Common myeloid progenitor, CD34-positive (primary cell): ENCODE data around the gene DIDO1.
A peak's percentile ranks its signal among the peaks of the same experiment; 100 is the strongest.

ENCODE experiments used
- CTCF ChIA-PET: fragments of 350-600 bp; sonication (Branson Sonifier 250); formaldehyde crosslinking; loops from one replicate; lab custom pipeline; 2021; ENCODE audit warnings: antibody characterized with exemption; lab: Charles Lee
- POLR2A ChIA-PET: fragments of 350-600 bp; sonication (Branson Sonifier 250); formaldehyde crosslinking; loops from one replicate; lab custom pipeline; 2021; ENCODE audit warnings: antibody characterized with exemption; lab: Charles Lee
- DNase-seq, 3 donors: peaks; one replicate each; pipeline versions ENCODE4 v3.0.0 to v3.0.0-alpha.2; 2013
- H3K27ac ChIP-seq, 2 experiments: 1 replicate in 1 of 2; 2 replicates in 1 of 2; pipeline ENCODE4 v1.7.0; 2013; ENCODE audit warnings: inconsistent platforms in 2 of 2, low read length in 2 of 2, mild to moderate bottlenecking in 2 of 2, low read depth in 1 of 2, moderate library complexity in 1 of 2; ENCODE audit not compliant: severe bottlenecking in 2 of 2, insufficient read depth in 1 of 2, poor library complexity in 1 of 2
- H3K27me3 ChIP-seq, 5 experiments: replicated peaks in 2 of 5; 1 replicate in 3 of 5; 2 replicates in 2 of 5; pipeline versions ENCODE4 v1.6.1 to v1.7.0; 2013; ENCODE audit warnings: low read length in 4 of 5, mild to moderate bottlenecking in 2 of 5, moderate library complexity in 2 of 5, inconsistent platforms in 1 of 5; ENCODE audit not compliant: insufficient read depth in 5 of 5, control insufficient read depth in 4 of 5
- H3K36me3 ChIP-seq, 4 experiments: 1 replicate in 2 of 4; 2 replicates in 2 of 4; pipeline versions ENCODE4 v1.6.1 to v1.7.0; 2013; ENCODE audit warnings: low read length in 3 of 4, control low read depth in 1 of 4, mild to moderate bottlenecking in 1 of 4; ENCODE audit not compliant: control insufficient read depth in 4 of 4, insufficient read depth in 4 of 4
- H3K4me1 ChIP-seq, 4 experiments: 1 replicate in 3 of 4; 2 replicates in 1 of 4; pipeline versions ENCODE4 v1.6.1 to v1.7.1; 2013; ENCODE audit warnings: low read length in 3 of 4, mild to moderate bottlenecking in 3 of 4, control low read depth in 1 of 4, inconsistent platforms in 1 of 4, moderate library complexity in 1 of 4; ENCODE audit not compliant: control insufficient read depth in 4 of 4, insufficient read depth in 4 of 4; ENCODE audit errors: control extremely low read depth in 1 of 4
- H3K4me3 ChIP-seq, 7 experiments: 1 replicate in 4 of 7; 2 replicates in 3 of 7; pipeline versions ENCODE4 v1.5.1 to v1.7.0; 2013; ENCODE audit warnings: mild to moderate bottlenecking in 7 of 7, low read length in 6 of 7, moderate library complexity in 6 of 7, inconsistent platforms in 2 of 7, low read depth in 2 of 7, control low read depth in 1 of 7; ENCODE audit not compliant: insufficient read depth in 4 of 7, control insufficient read depth in 1 of 7; ENCODE audit errors: extremely low read depth in 1 of 7
- H3K9me3 ChIP-seq, 5 experiments: 1 replicate in 4 of 5; 2 replicates in 1 of 5; pipeline versions ENCODE4 v1.6.1 to v1.7.1; 2013; ENCODE audit warnings: low read length in 4 of 5, mild to moderate bottlenecking in 2 of 5, inconsistent platforms in 1 of 5, low read depth in 1 of 5, moderate library complexity in 1 of 5; ENCODE audit not compliant: control insufficient read depth in 4 of 5, insufficient read depth in 2 of 5; ENCODE audit errors: control extremely low read depth in 1 of 5
- WGBS: methylation state at CpG from one replicate; pipeline ENCODE4 v1.1.5; 2013; ENCODE audit not compliant: insufficient coverage; 5-methylcytosine and 5-hydroxymethylcytosine counted together

Gene DIDO1

GRCh38 chr20:62864207-62864606 is 62.1 kb downstream of the DIDO1 start:
- ChIA-PET POLR2A (no interaction called here), CTCF (interaction anchor here (0.9 to 1.6 kb wide), 2 partner anchors 9 to 12 kb away, joined by 4 to 5 read pairs; no protein-coding TSS in a partner anchor)

DNA sequence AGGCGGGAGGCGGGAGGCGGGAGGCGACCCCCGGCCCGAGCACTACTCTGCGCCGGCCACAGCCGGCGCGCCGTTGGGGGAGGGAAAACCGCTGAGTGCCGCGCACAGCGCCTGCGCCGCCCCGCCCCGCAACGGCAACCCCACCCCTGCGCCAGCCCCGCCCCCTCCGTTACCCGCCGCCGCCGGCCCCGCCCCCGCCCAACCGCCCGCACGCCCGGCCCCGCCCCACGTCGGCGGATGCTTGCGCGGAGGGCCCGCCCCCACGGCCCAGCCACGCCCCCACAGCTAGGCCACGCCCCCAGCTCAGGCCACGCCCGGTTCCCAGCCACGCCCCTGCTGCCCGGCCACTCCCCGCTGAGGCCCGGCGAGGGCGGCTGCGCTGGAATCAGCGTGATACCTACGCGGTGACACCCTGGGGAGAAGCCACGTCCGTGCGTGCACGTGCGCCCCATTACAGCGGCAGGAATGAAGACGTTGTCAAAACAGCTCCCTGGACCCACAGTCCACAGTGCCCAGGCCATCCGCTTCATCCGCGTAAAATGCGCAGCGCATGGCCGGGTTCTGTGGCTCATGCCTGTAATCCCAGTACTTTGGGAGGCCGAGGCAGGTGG is 64.5 kb downstream of the DIDO1 start, which contains the start of gene TCFL5:
Gene TCFL5, minus strand, starts transcription at position 97 of the 611 bp plus-strand sequence. CDS start 152 bp downstream, outside the sequence.
- ChIA-PET CTCF (interaction anchor here (0.8 to 1.0 kb wide), 2 partner anchors 15 to 39 kb away, joined by 3 read pairs; no protein-coding TSS in a partner anchor), POLR2A (no interaction called here)
- Histone ChIP-seq H3K36me3 (peaks cover 1 to 9% (median 4%) of the 10 kb centered on the region in 4 experiments), H3K4me1 (peaks cover 0 to 35% (median 11%) of the 10 kb centered on the region in 4 experiments), H3K27ac (no peak within 1 kb of the TSS), H3K9me3 (peaks cover 0 to 4% (median 0%) of the 10 kb centered on the region in 5 experiments), H3K27me3 (peaks cover 0 to 9% (median 7%) of the 10 kb centered on the region in 5 experiments), H3K4me3 (peak within 1 kb of the TSS; percentile 17 to 78 (median 48))
- 21% methylated on average over 28 of the region's 70 CpGs for WGBS
- peak; percentile 74 to 85 (median 81) for DNase-seq

More at GRCh38 chr20:62864207-62864606, 62.1 kb downstream of the DIDO1 start:
- DNase-seq, result no peak
- no peak overlapping the region for H3K4me3 ChIP-seq
- 95% methylated on average over 3 of the region's 7 CpGs for WGBS
- no peak overlapping the region for H3K27ac ChIP-seq
- H3K4me1 ChIP-seq, result peaks cover 0 to 17% (median 10%) of the 10 kb centered on the region in 4 experiments
- H3K36me3 ChIP-seq, result no peaks in the 10 kb centered on the region
- peaks cover 0 to 9% (median 7%) of the 10 kb centered on the region in 5 experiments for H3K27me3 ChIP-seq
- H3K9me3 ChIP-seq, result peaks cover 0 to 4% (median 0%) of the 10 kb centered on the region in 5 experiments

GRCh38 chr20:62860924-62861691 is 65.2 kb downstream of the DIDO1 start:
- ChIA-PET POLR2A (no interaction called here), CTCF (interaction anchor here (0.8 to 1.0 kb wide), 2 partner anchors 16 to 38 kb away, joined by 3 read pairs; no protein-coding TSS in a partner anchor)
- Histone ChIP-seq H3K4me3 (peak overlapping the region; percentile 17 to 78 (median 48)), H3K27ac (no peak overlapping the region), H3K36me3 (peaks cover 3 to 11% (median 7%) of the 10 kb centered on the region in 4 experiments), H3K4me1 (peaks cover 0 to 35% (median 11%) of the 10 kb centered on the region in 4 experiments), H3K9me3 (peaks cover 0 to 4% (median 0%) of the 10 kb centered on the region in 5 experiments), H3K27me3 (peaks cover 0 to 9% (median 7%) of the 10 kb centered on the region in 5 experiments)
- 0% methylated on average over 70 of the region's 129 CpGs for WGBS
- DNase-seq, result peak in 2 of 3 donors; percentile 53 to 64

DNA sequence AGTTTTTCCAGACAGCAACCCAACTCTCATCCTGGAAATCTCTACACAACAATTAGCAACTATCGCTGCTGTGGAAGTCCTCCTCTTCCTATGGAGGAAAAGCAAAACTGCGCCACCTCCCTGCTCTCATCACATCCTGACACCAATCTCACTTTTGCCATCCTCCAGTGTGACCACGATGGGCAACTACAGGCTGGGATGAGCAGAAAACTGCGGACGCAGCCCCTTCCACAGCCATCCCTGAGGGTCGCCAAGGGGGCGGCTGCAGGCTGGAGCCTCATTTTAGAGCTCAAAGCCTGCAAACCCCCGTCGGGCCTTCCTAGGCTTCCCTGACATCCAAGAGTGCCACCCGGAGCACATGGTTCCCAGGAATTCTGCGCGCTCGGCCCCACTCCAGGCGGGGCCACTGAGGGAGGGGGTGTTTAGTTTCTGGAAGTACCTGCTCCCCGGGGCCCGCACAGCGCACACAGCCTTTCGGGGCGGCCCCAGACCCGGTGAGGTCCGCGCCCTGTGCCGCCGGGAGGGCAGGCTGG is 65.8 kb downstream of the DIDO1 start:
- Histone ChIP-seq H3K36me3 (peaks cover 3 to 11% (median 7%) of the 10 kb centered on the region in 4 experiments), H3K27me3 (peaks cover 0 to 9% (median 7%) of the 10 kb centered on the region in 5 experiments), H3K9me3 (peaks cover 0 to 4% (median 0%) of the 10 kb centered on the region in 5 experiments), H3K4me3 (peak overlapping the region in 5 of 7 experiments; percentile 15 to 78 (median 59)), H3K4me1 (peaks cover 0 to 35% (median 11%) of the 10 kb centered on the region in 4 experiments), H3K27ac (no peak overlapping the region)
- ChIA-PET POLR2A (no interaction called here), CTCF (interaction anchor here (1.4 kb wide), 1 partner anchor 28 kb away, joined by 4 read pairs; no protein-coding TSS in a partner anchor)
- whole genome bisulfite sequencing, result 39% methylated on average over 21 of the region's 24 CpGs
- DNase-seq, result no peak

GRCh38 chr20:62859721-62860120 is 66.6 kb downstream of the DIDO1 start:
- CTCF ChIA-PET, result interaction anchor here (1.4 kb wide), 1 partner anchor 29 kb away, joined by 4 read pairs; no protein-coding TSS in a partner anchor
- Histone ChIP-seq H3K9me3 (peaks cover 0 to 4% (median 0%) of the 10 kb centered on the region in 5 experiments), H3K27me3 (peaks cover 0 to 9% (median 7%) of the 10 kb centered on the region in 5 experiments), H3K27ac (no peak overlapping the region), H3K36me3 (peaks cover 3 to 13% (median 9%) of the 10 kb centered on the region in 4 experiments), H3K4me1 (peaks cover 0 to 35% (median 11%) of the 10 kb centered on the region in 4 experiments), H3K4me3 (peak overlapping the region in 1 of 7 experiments; percentile 5)
- POLR2A ChIA-PET, result no interaction called here
- WGBS, result 85% methylated on average over 4 of the region's 12 CpGs
- no peak for DNase-seq

DNA sequence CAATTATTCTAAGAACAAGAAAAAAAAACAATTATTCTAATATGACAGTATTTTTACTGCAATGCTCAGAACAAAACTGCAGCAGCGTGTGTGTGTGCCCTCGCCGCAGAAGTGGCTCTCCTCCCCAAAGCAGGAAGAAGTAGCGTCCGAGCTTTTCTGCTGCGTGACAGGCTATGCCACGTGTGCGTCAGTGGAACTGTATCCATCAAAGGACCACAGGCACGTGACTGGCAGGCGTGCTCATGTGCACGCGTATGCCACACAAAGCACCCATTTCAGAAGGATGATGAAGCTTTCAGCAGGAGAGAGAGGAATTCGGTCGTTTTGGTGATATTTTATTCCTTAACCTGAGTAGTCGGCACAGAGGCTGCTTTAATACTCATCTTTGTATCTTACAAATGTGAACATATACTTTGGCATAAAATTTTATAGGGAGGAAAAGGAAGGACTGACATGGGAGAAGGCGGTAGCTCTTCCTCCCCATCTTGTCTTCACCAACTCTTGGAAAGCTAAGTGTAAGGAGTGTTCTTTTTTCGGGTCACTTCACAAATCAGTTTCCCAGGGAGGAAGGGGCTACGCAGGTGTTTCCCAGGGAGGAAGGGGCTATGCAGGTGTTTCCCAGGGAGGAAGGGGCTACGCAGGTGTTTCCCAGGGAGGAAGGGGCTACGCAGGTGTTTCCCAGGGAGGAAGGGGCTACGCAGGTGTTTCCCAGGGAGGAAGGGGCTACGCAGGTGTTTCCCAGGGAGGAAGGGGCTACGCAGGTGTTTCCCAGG is 68.1 kb downstream of the DIDO1 start:
- Histone ChIP-seq H3K27ac (no peak overlapping the region), H3K4me3 (peak overlapping the region in 1 of 7 experiments; percentile 28), H3K4me1 (peaks cover 0 to 35% (median 11%) of the 10 kb centered on the region in 4 experiments), H3K9me3 (no peaks in the 10 kb centered on the region), H3K27me3 (peaks cover 0 to 9% (median 7%) of the 10 kb centered on the region in 5 experiments), H3K36me3 (peaks cover 3 to 22% (median 13%) of the 10 kb centered on the region in 4 experiments)
- ChIA-PET POLR2A (no interaction called here), CTCF (interaction anchor here (1.0 kb wide), 1 partner anchor 10 kb away, joined by 4 read pairs; no protein-coding TSS in a partner anchor)
- peak in 2 of 3 donors; percentile 70 to 80 for DNase-seq
- WGBS, result 96% methylated on average over 12 of the region's 23 CpGs
